NCI-H524 treated with DMSO at 0.1 percent for 48 hours (cell line): ENCODE measurements around the gene FNDC3B.

Source experiments
- DNase-seq: peaks from one replicate; lab custom pipeline; 2025; lab: John Stamatoyannopoulos, UW

Gene FNDC3B

GRCh38 chr3:172402892-172403643 is 363.7 kb downstream of the FNDC3B start:
- no peak for DNase-seq

DNA sequence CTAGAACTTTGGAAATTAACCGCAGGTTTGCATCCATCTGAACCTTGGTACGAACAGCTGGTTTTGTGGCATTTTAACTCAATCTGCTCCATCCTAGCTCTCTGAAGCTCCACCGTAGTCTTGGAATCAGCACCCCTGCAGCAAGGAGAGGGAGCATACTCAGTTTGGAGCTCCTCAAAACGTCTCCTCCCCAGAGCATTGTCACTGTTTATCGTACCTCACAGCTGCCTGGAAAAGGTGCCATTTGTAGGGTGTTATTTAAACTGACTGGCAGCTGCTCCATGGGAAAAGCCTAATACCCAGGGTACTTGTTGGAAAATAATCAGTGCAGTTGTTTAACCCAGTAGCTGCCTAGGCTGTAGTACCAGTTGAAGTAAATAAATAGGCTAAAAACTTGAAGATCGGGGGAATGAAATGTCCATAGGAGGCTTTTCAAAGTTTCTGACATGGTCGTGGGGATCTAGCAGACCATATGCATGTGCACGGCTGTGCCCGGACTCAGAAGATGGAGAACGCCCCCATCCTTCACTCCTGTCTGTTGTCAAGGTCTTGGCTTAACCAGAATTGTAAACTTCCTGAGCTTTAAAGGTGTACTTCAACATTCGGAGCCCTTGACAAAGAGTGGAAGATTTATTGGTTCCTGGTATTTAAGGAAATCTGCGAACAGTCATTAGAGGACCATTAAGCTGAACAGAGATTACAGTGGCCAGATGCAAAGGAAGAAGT is 365.0 kb downstream of the FNDC3B start:
- DNase-seq, result no peak

GRCh38 chr3:172405914-172406313 is 366.5 kb downstream of the FNDC3B start:
- no peak for DNase-seq

GRCh38 chr3:172407872-172408271 is 368.5 kb downstream of the FNDC3B start:
- no peak for DNase-seq

DNA sequence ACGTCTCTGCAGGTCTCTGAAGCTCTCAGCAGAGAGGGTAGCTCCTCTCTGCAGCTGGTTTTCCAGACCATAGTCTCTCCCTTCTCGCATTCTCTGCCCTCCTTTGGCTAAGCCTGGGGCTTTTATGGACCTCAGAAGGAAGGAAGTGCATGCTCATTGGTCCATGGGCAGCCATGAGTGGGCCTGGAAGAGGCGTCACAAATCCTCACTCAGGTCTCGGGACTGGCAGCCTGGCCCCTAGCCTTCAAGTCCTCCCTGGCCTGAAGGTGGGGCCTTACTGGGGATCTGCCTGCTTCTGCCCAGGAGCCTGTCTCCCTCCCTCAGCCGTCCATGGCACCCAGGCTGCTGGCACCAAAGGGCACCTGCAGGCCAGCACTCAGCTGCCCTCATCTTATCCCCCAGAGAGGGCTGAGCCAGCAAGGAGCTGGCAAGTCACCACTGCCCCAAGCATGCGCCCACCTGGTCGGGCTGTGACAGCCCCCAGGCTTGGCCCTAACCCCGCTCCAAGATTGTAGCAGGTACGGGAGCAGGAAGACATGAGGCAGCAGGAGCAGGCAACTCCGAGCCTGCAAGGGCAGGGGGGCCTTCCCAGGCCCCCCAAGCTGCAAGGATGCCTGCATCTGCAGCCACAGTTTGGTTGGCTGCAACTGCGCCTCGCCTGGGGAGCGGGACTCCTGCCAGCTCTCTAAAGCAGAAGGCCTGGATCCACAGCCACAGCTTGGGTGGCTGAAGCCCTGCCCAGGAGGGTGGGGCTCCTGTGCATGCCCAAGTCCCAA is 371.5 kb downstream of the FNDC3B start:
- no peak for DNase-seq

GRCh38 chr3:172411478-172411947 is 372.1 kb downstream of the FNDC3B start:
- no peak for DNase-seq

DNA sequence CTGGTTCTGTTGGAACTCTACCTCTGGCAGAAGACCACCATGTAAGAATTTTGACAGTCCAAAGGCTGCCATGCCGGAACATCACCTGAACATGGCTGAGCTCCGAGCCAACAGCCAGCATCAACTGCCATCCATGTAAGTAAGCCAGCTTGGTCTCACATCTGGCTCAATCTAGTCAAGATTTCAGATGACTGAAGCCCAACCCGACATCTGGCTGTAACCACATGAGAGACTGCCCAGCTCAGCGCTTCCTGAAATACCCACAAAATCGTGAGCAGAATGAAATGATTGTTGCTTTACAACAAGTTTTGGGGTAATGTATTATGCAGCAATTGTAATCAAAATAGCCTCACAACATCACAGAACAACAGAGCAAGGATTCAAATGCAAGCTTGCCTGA is 375.9 kb downstream of the FNDC3B start:
- DNase-seq, result no peak

DNA sequence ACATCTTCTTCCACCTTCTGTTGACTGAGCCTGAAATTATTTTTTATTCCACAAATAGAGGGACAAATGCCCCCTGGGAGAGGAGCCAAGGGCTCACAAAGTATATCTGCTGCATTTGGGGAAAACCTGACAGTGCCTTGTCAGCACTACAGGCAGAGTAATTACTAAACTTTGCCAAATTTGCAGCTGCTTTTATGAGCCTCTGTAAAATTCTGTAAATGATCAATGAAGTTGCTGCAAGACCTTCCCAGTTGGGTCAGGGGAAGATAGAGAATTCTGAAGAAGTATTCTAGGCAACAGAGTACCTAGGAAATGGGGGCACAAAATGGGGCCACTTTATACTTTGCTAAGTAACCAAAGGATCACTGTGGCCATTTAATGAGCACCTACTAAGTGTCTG is 398.3 kb downstream of the FNDC3B start:
- DNase-seq, result no peak

DNA sequence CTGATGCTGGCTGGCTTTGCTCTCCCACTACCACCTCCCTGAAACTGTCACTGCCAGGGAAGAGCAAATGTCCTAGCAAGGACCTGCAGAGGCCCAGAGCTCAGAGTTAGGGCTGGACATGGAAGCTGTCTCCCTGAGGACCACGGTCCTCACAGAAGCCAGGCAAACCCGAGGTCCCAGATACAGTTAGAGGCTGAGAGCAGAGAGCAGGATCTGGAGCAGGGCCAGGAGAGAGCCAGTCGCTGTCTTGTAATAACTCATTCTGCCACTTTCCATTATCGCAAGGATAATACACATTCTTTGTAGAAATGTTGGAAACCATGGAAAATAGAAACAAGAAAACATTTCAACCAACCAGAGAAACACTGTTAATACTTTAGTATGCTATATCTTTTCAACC is 398.8 kb downstream of the FNDC3B start:
- no peak for DNase-seq

DNA sequence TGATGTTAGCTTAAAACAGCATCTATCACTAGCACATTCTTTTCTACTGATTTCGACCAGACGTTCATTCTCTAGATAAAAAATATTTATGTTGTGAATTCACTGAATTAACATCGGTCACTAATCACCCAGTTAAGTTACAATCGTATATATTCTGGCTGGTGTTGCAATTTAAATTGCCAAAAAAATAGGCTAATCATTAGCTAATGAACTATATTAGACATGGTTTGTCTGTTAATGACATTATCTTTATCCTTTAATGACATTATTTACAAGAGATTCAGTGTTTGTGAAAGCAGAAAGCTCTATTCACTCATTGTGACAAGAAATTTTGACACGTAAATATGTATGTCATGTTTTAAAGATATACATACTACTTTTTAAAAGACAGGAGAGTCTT is 402.2 kb downstream of the FNDC3B start:
- DNase-seq, result no peak

- DNase-seq, result no peak
These were observed 403.2 kb downstream of the FNDC3B start for GRCh38 chr3:172442606-172443005.

DNA sequence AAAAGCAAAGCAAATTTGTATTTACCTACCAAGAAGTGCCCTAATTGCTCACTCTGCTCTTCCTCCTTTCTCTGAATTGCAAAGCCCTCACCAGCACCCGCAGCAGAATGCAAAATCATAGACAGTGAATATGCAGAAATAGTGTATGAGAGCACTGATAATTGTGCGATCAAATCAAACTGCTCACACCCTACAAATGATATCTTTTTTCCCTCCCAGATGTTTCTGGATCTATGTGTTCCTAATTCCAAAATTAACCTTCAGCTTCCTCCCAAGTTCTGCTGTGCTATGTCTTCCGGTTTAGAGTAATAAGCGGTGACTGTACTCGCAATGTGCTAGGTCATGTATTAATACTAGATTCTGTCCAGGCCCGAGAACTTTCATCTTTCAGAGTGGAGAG is 405.4 kb downstream of the FNDC3B start:
- DNase-seq, result no peak

DNA sequence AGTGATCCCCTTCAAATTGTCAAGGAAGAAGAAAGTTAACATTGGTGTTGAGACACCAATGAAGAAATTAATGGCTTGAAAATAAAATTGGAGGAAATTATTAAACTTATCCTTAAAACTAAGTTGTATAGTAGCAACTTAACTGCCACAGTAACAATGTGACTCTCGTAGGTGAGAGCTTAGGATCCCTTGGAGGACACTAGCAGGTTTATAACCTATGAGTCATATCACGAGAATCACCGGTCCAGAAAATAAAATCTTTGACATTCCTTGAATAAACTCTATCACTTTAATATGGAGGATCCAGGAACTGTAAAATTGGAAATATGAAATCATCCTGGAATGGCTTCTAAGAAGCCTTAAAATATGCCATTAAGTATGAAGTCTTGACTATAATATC is 406.8 kb downstream of the FNDC3B start:
- no peak for DNase-seq

DNA sequence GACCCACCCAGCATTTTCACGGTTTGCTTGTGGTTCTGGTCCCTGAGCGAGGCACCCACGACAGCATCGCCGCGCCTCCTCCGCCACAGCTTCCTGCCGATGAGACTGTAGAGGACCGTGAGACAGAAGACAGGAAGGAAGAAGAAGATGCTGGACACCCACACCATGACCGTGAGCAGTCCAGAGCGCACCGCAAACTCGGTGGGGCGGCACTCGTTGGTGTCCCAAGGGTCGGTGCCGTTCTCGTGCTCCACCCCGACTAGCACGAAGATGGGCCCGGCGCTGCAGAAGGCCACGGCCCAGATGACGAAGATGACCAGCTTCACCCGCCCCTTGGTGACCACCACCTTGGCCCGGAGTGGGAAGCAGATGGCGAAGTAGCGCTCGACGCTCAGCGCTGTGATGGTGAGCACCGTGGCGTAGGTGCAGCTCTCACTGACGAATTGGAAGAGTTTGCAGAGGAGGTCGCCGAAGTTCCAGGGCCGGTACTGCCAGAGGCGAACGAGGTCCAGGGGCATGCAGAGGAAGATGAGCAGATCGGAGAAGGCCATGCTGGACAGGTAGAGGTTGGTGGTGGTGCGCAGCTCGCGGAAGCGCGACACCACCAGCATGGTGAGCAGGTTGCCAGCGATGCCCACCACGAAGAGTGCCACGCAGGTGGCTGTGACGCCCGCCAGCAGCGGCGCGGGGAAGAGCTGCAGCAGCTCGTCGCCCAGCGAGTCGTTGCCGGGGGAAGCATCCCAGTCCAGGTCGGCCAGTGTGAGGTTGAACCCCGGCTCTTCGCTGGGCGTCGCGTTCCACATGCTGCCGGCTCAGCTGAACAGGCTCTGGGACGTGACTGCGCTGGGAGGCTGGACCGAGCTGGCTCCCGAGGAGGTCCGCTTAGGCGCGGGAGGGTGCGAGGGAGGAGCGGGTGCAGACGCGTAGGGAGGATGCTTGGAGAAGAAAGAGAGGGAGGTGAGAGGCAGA is 408.5 kb downstream of the FNDC3B start, which contains the start of gene GHSR:
GHSR (minus strand) TSS at position 846 of the 969 bp plus-strand sequence; CDS start at position 803, 43 bp downstream.
- no peak for DNase-seq

- DNase-seq, result no peak
These were observed 409.5 kb downstream of the FNDC3B start for GRCh38 chr3:172448661-172449465.

DNA sequence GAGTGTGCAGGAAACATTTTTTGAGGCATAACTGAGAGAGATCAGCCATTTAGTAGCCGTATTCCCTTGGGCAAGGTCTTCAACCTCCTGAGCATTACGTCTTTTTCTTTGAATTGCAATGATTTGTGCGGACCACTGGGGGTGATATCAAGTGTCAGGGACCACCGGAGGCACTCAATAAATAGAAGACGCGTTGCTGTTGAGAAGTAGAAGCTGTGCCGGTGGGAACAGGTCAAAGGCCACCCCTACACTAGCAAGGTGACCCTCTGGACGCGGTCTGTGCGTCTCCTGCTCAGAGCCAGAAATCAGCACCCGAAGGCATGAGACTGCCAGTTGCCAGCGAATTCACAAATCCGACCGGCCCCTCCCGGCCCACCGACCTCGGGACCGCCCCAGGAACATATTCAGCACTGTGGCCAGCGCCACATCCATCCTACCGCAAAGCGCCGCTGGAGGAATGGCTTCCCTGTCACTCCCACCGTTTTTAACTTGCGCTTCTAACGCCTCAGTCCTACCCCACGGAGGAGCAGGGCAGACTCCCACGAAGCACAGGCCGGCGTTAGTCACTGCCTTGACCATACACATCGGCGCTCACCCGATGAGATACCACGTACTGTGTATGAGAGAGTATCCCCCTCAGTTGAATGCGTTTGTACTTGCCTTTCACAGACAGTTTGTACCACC is 410.2 kb downstream of the FNDC3B start:
- DNase-seq, result no peak
